ENCODE results near the gene TTF1. TPM values are rescaled to one million over a fixed set of nuclear protein-coding genes. Genes with fewer than 3 reads are reported as not detected.
A peak's percentile ranks its signal among the peaks of the same experiment; 100 is the strongest.

Gene TTF1
- total and polyA plus RNA-seq, 2 of the 13 experiments (the other 11 are each of a cell fraction or from before 2014, with no cell fraction given), result 3.4 to 9.8 TPM

GRCh38 chr9:132406554-132407122 lies at the start of gene TTF1 (continued):
- TF ChIP-seq, protein P1, sequence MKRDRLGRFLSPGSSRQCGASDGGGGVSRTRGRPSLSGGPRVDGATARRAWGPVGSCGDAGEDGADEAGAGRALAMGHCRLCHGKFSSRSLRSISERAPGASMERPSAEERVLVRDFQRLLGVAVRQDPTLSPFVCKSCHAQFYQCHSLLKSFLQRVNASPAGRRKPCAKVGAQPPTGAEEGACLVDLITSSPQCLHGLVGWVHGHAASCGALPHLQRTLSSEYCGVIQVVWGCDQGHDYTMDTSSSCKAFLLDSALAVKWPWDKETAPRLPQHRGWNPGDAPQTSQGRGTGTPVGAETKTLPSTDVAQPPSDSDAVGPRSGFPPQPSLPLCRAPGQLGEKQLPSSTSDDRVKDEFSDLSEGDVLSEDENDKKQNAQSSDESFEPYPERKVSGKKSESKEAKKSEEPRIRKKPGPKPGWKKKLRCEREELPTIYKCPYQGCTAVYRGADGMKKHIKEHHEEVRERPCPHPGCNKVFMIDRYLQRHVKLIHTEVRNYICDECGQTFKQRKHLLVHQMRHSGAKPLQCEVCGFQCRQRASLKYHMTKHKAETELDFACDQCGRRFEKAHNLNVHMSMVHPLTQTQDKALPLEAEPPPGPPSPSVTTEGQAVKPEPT (CRISPR knock-in tag; IDR thresholded peaks at IDR 0.05; ENCODE audit: low read depth), result no peak
- TF ChIP-seq, protein P2, sequence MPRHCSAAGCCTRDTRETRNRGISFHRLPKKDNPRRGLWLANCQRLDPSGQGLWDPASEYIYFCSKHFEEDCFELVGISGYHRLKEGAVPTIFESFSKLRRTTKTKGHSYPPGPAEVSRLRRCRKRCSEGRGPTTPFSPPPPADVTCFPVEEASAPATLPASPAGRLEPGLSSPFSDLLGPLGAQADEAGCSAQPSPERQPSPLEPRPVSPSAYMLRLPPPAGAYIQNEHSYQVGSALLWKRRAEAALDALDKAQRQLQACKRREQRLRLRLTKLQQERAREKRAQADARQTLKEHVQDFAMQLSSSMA (CRISPR knock-in tag; IDR thresholded peaks at IDR 0.05), result no peak
- TF ChIP-seq RNF2 (conservative IDR thresholded peaks at IDR 0.05; ENCODE audit: low read depth), result 0 out of 2 replicates have a peak, but pooled peaks have one; percentile 46
- no peak for TF ChIP-seq POLR2AphosphoS2 (IDR thresholded peaks at IDR 0.05; ENCODE audit: low read depth, low read length)
- TF ChIP-seq SOX5 (CRISPR knock-in tag; IDR thresholded peaks at IDR 0.05; ENCODE audit: borderline replicate concordance), result no peak
- TF ChIP-seq, protein P3, sequence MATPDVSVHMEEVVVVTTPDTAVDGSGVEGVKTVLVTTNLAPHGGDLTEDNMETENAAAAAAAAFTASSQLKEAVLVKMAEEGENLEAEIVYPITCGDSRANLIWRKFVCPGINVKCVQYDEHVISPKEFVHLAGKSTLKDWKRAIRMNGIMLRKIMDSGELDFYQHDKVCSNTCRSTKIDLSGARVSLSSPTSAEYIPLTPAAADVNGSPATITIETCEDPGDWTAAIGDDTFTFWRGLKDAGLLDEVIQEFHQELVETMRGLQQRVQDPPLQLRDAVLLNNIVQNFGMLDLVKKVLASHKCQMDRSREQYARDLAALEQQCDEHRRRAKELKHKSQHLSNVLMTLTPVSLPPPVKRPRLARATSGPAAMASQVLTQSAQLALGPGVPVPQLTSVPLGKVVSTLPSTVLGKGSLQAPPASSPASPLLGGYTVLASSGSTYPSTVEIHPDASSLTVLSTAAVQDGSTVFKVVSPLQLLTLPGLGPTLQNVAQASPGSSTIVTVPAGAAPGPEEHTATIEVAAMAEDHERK (CRISPR knock-in tag; IDR thresholded peaks at IDR 0.05; ENCODE audit: low read depth), result no peak
- TF ChIP-seq ZNF639 (CRISPR knock-in tag; conservative IDR thresholded peaks at IDR 0.05), result no peak
- TF ChIP-seq ZNF878 (CRISPR knock-in tag; IDR thresholded peaks at IDR 0.05), result no peak
- TF ChIP-seq RCOR2 (CRISPR knock-in tag; IDR thresholded peaks at IDR 0.05), result no peak
- no peak for TF ChIP-seq HHEX (CRISPR knock-in tag; IDR thresholded peaks at IDR 0.05)
- TF ChIP-seq TARDBP (CRISPR knock-in tag; IDR thresholded peaks at IDR 0.05), result 0 out of 2 replicates have a peak, but pooled peaks have one; percentile 45
- TF ChIP-seq YY1 (IDR thresholded peaks at IDR 0.05; ENCODE audit: insufficient read depth, insufficient replicate concordance, low read depth, low read length), result peak; percentile 60
- TF ChIP-seq, protein P4, sequence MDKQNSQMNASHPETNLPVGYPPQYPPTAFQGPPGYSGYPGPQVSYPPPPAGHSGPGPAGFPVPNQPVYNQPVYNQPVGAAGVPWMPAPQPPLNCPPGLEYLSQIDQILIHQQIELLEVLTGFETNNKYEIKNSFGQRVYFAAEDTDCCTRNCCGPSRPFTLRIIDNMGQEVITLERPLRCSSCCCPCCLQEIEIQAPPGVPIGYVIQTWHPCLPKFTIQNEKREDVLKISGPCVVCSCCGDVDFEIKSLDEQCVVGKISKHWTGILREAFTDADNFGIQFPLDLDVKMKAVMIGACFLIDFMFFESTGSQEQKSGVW (CRISPR knock-in tag; IDR thresholded peaks at IDR 0.05; ENCODE audit: borderline replicate concordance), result no peak
- no peak for TF ChIP-seq ZBTB14 (CRISPR knock-in tag; IDR thresholded peaks at IDR 0.05)
- TF ChIP-seq ZSCAN25 (CRISPR knock-in tag; IDR thresholded peaks at IDR 0.05), result no peak
- TF ChIP-seq, protein P5, sequence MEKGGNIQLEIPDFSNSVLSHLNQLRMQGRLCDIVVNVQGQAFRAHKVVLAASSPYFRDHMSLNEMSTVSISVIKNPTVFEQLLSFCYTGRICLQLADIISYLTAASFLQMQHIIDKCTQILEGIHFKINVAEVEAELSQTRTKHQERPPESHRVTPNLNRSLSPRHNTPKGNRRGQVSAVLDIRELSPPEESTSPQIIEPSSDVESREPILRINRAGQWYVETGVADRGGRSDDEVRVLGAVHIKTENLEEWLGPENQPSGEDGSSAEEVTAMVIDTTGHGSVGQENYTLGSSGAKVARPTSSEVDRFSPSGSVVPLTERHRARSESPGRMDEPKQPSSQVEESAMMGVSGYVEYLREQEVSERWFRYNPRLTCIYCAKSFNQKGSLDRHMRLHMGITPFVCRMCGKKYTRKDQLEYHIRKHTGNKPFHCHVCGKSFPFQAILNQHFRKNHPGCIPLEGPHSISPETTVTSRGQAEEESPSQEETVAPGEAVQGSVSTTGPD (CRISPR knock-in tag; IDR thresholded peaks at IDR 0.05), result no peak

Measured in HepG2 (cell line).